Measurements from ENCODE around the gene SYNM. TPM values are rescaled to one million over a fixed set of nuclear protein-coding genes. Genes with fewer than 3 reads are reported as not detected.

The SYNM gene
- total RNA-seq, 1 experiment from 2014 or later, result 1.9 TPM

GRCh38 chr15:99098426-99098825 lies 6.5 kb upstream of the SYNM start:
- Histone ChIP-seq H3K56ac (ENCODE audit: insufficient read length, low read depth, low read length) (no peak overlapping the region), H4K20me1 (ENCODE audit: control insufficient read depth, insufficient read depth, insufficient read length) (no peaks in the 10 kb centered on the region), H3K27me3 (ENCODE audit: insufficient read depth, low read length) (peaks cover 6% of the 10 kb centered on the region; the same call in 1 of the 2 replicates), H4K5ac (ENCODE audit: insufficient read length, low read depth, low read length) (no peak overlapping the region), H3K27ac (ENCODE audit: insufficient read length, low read depth, low read length) (no peak overlapping the region), H3K23ac (ENCODE audit: insufficient read length, low read depth, low read length) (no peak overlapping the region), H3K4me1 (ENCODE audit: insufficient read depth, low read length) (no peaks in the 10 kb centered on the region), H3K18ac (ENCODE audit: insufficient read length, low read depth, low read length) (no peak overlapping the region), H2BK5ac (ENCODE audit: insufficient read length, low read length) (no peak overlapping the region), H2BK20ac (ENCODE audit: low read depth, low read length, poor library complexity, severe bottlenecking) (no peak overlapping the region), H2BK120ac (ENCODE audit: low read depth, low read length, poor library complexity, severe bottlenecking) (no peak overlapping the region), H2AFZ (ENCODE audit: low read length) (no peak overlapping the region), H3K9ac (ENCODE audit: extremely low read depth, insufficient read length, low read length) (no peak overlapping the region), H2BK12ac (ENCODE audit: insufficient read length, low read depth, low read length) (no peak overlapping the region), H2AK5ac (ENCODE audit: insufficient read length, low read length) (no peak overlapping the region), H3T11ph (ENCODE audit: low read length) (no peak overlapping the region), H4K91ac (ENCODE audit: insufficient read length, low read depth, low read length) (no peak overlapping the region), H2BK15ac (ENCODE audit: low read depth, low read length) (no peak overlapping the region), H3K23me2 (ENCODE audit: insufficient read length, low read depth, low read length, poor library complexity, severe bottlenecking) (peaks cover 6% of the 10 kb centered on the region), H3K79me1 (ENCODE audit: insufficient read depth, low read depth, low read length, poor library complexity, severe bottlenecking) (no peaks in the 10 kb centered on the region), H4K8ac (replicated peaks; ENCODE audit: insufficient read length, low read depth, low read length) (no peak overlapping the region), H3K9me3 (ENCODE audit: control insufficient read depth, low read depth, low read length) (no peaks in the 10 kb centered on the region), H3K79me2 (ENCODE audit: insufficient read depth, low read length) (no peaks in the 10 kb centered on the region), H3K14ac (ENCODE audit: insufficient read depth, low read length) (no peak overlapping the region), H3K4me2 (ENCODE audit: insufficient read depth, insufficient read length, low read length) (no peak overlapping the region), H3K4ac (ENCODE audit: low read depth, low read length) (no peak overlapping the region)
- Mint-ChIP-seq H3K36me3 (ENCODE audit: insufficient read depth in 1 of 3, low read depth in 3 of 3) (no peaks in the 10 kb centered on the region; a peak in 1 of 7 replicates), H3K9me3 (no peaks in the 10 kb centered on the region; a peak in 1 of 5 replicates), H3K27ac (no peak overlapping the region), H3K27me3 (ENCODE audit: low read depth) (peaks cover 65% of the 10 kb centered on the region), H3K4me1 (peaks cover 9 to 10% of the 10 kb centered on the region in 2 experiments), H3K4me3 (no peak overlapping the region)
- TF ChIP-seq, protein P1, sequence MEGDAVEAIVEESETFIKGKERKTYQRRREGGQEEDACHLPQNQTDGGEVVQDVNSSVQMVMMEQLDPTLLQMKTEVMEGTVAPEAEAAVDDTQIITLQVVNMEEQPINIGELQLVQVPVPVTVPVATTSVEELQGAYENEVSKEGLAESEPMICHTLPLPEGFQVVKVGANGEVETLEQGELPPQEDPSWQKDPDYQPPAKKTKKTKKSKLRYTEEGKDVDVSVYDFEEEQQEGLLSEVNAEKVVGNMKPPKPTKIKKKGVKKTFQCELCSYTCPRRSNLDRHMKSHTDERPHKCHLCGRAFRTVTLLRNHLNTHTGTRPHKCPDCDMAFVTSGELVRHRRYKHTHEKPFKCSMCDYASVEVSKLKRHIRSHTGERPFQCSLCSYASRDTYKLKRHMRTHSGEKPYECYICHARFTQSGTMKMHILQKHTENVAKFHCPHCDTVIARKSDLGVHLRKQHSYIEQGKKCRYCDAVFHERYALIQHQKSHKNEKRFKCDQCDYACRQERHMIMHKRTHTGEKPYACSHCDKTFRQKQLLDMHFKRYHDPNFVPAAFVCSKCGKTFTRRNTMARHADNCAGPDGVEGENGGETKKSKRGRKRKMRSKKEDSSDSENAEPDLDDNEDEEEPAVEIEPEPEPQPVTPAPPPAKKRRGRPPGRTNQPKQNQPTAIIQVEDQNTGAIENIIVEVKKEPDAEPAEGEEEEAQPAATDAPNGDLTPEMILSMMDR (conservative IDR thresholded peaks at IDR 0.05), result no peak
- no CpG with 5 or more reads among the region's 12 CpGs for WGBS (ENCODE audit: extremely low coverage, insufficient read length, low lambda C conversion rate)
- DNase-seq, result no peak

All from H9 (cell line).